ENCODE measurements around the gene KCNJ5. TPM values are rescaled to one million over a fixed set of nuclear protein-coding genes. Genes with fewer than 3 reads are reported as not detected.

Gene KCNJ5
- total RNA-seq, 1 experiment from 2014 or later = 0.11 TPM

GRCh38 chr11:128868841-128869671 lies 22.1 kb upstream of the KCNJ5 start:
- Mint-ChIP-seq H3K36me3 (ENCODE audit: insufficient read depth in 1 of 3, low read depth in 3 of 3) (no peaks in the 10 kb centered on the region), H3K4me3 (no peak overlapping the region), H3K9me3 (no peaks in the 10 kb centered on the region; a peak in 1 of 5 replicates), H3K27me3 (ENCODE audit: low read depth) (peaks cover 13% of the 10 kb centered on the region), H3K4me1 (peaks cover 44 to 45% of the 10 kb centered on the region in 2 experiments), H3K27ac (no peak overlapping the region)
- H2BK120ac ChIP-seq (ENCODE audit: low read depth, low read length, poor library complexity, severe bottlenecking) = no peak overlapping the region
- no peak overlapping the region for H4K5ac ChIP-seq (ENCODE audit: insufficient read length, low read depth, low read length)
- no peaks in the 10 kb centered on the region for H3K79me1 ChIP-seq (ENCODE audit: insufficient read depth, low read depth, low read length, poor library complexity, severe bottlenecking)
- peaks cover 17% of the 10 kb centered on the region for H3K4me1 ChIP-seq (ENCODE audit: insufficient read depth, low read length)
- H3T11ph ChIP-seq (ENCODE audit: low read length) = no peak overlapping the region
- WGBS (ENCODE audit: extremely low coverage, insufficient read length, low lambda C conversion rate) = no CpG with 5 or more reads among the region's 10 CpGs
- no peaks in the 10 kb centered on the region for H4K20me1 ChIP-seq (ENCODE audit: control insufficient read depth, insufficient read depth, insufficient read length)
- H4K8ac ChIP-seq (replicated peaks; ENCODE audit: insufficient read length, low read depth, low read length) = no peak overlapping the region
- H2BK20ac ChIP-seq (ENCODE audit: low read depth, low read length, poor library complexity, severe bottlenecking) = no peak overlapping the region
- H3K18ac ChIP-seq (ENCODE audit: insufficient read length, low read depth, low read length) = no peak overlapping the region
- H3K27me3 ChIP-seq (ENCODE audit: insufficient read depth, low read length) = no peaks in the 10 kb centered on the region; the same call in 1 of the 2 replicates
- no peak for DNase-seq
- H3K23ac ChIP-seq (ENCODE audit: insufficient read length, low read depth, low read length) = no peak overlapping the region
- H3K79me2 ChIP-seq (ENCODE audit: insufficient read depth, low read length) = no peaks in the 10 kb centered on the region
- no peak overlapping the region for H4K91ac ChIP-seq (ENCODE audit: insufficient read length, low read depth, low read length)
- H3K4ac ChIP-seq (ENCODE audit: low read depth, low read length) = no peak overlapping the region
- H3K27ac ChIP-seq (ENCODE audit: insufficient read length, low read depth, low read length) = no peak overlapping the region
- no peak overlapping the region for H2BK5ac ChIP-seq (ENCODE audit: insufficient read length, low read length)
- H3K23me2 ChIP-seq (ENCODE audit: insufficient read length, low read depth, low read length, poor library complexity, severe bottlenecking) = peaks cover 3% of the 10 kb centered on the region
- H3K14ac ChIP-seq (ENCODE audit: insufficient read depth, low read length) = no peak overlapping the region
- H3K9ac ChIP-seq (ENCODE audit: extremely low read depth, insufficient read length, low read length) = no peak overlapping the region
- H2BK15ac ChIP-seq (ENCODE audit: low read depth, low read length) = no peak overlapping the region
- no peaks in the 10 kb centered on the region for H3K9me3 ChIP-seq (ENCODE audit: control insufficient read depth, low read depth, low read length)
- no peak overlapping the region for H3K56ac ChIP-seq (ENCODE audit: insufficient read length, low read depth, low read length)
- no peak overlapping the region for H2AFZ ChIP-seq (ENCODE audit: low read length)
- H2AK5ac ChIP-seq (ENCODE audit: insufficient read length, low read length) = no peak overlapping the region
- no peak overlapping the region for H2BK12ac ChIP-seq (ENCODE audit: insufficient read length, low read depth, low read length)
- H3K4me2 ChIP-seq (ENCODE audit: insufficient read depth, insufficient read length, low read length) = no peak overlapping the region
- no peak for TF ChIP-seq CTCF (conservative IDR thresholded peaks at IDR 0.05)

Measured in H9 (cell line).